H1 (cell line): ENCODE measurements around the gene FGD6. TPM values are rescaled to one million over a fixed set of nuclear protein-coding genes. Genes with fewer than 3 reads are reported as not detected.

Experiments
- ASH2L ChIP-seq: fragments of 200-600, 300-600 bp; sonication (generic); IDR thresholded peaks from one replicate; pipeline ENCODE4 v1.7.1; 2017; ENCODE audit warnings: low read length
- ATF2 ChIP-seq: IDR thresholded peaks from 2 replicates; pipeline ENCODE4 v1.6.1; 2012; ENCODE audit warnings: low read length, inconsistent platforms
- CHD7 ChIP-seq: fragments of 300-600 bp; sonication (generic); IDR thresholded peaks from 2 replicates; pipeline ENCODE4 v1.7.1; 2012; ENCODE audit warnings: low read length, moderate library complexity, mild to moderate bottlenecking, inconsistent platforms; ENCODE audit not compliant: insufficient replicate concordance
- CREB1 ChIP-seq: IDR thresholded peaks from 2 replicates; pipeline ENCODE4 v1.6.1; 2012; ENCODE audit warnings: inconsistent platforms
- POLR2A ChIP-seq, 2 experiments: IDR thresholded peaks; 1 replicate in 1 of 2; 2 replicates in 1 of 2; pipeline ENCODE4 v1.6.1; 2011; ENCODE audit warnings: low read depth in 2 of 2, low read length in 2 of 2, mild to moderate bottlenecking in 2 of 2; ENCODE audit errors: control extremely low read depth in 1 of 2
- RXRA ChIP-seq: IDR thresholded peaks from 2 replicates; pipeline ENCODE4 v1.6.1; 2011; ENCODE audit warnings: low read depth, mild to moderate bottlenecking, low read length, moderate library complexity; ENCODE audit not compliant: insufficient read depth
- polyA plus RNA-seq, 7 experiments: library from polyadenylated mRNA; depleted of rRNA in 3 of 7; stranded (reverse) in 5 of 7; unstranded in 2 of 7; fragments of >200 nt in 5 of 7; fragments of 200-250 nt in 2 of 7; gene quantifications; 1 replicate in 5 of 7; 2 replicates in 1 of 7; 4 replicates in 1 of 7; pipeline versions ENCODE4 v1.2.1 to v1.2.3, GENCODE V29; 2011 to 2013; ENCODE audit warnings: missing spikeins in 2 of 7, mixed read lengths in 2 of 7
- total RNA-seq: library from RNA; stranded (reverse); fragmentation: NEBNext Ultra II Directional; extraction: Animal tissue kit (Norgen Biotek cat#: 25700); gene quantifications from 2 replicates; pipeline ENCODE4 v1.2.1, GENCODE V29; 2021

FGD6 gene
- total and polyA plus RNA-seq, 2 of the 8 experiments (the other 6 are each of a cell fraction or from before 2014, with no cell fraction given) = 12.2 to 24.3 TPM

GRCh38 chr12:95220726-95221125 lies 3.5 kb upstream of the FGD6 start (continued):
- TF ChIP-seq CHD7 = no peak
- TF ChIP-seq POLR2A (IDR thresholded peaks at IDR 0.05; ENCODE audit: control extremely low read depth in 1 of 2, low read depth in 2 of 2, low read length in 2 of 2) = no peak
- no peak for TF ChIP-seq ATF2
- TF ChIP-seq CREB1 = no peak
- no peak for TF ChIP-seq RXRA
- TF ChIP-seq ASH2L = no peak
